H9 (cell line): Measurements from ENCODE around the gene MAD1L1. TPM values are rescaled to one million over a fixed set of nuclear protein-coding genes. Genes with fewer than 3 reads are reported as not detected.

Experiments
- DNase-seq: peaks from one replicate; pipeline ENCODE4 v3.0.0-alpha.2; 2017
- H2AFZ ChIP-seq: one replicate; pipeline ENCODE4 v1.6.1; 2013; ENCODE audit warnings: mild to moderate bottlenecking, low read length, control low read depth, moderate library complexity
- H2AK5ac ChIP-seq: 2 replicates; pipeline ENCODE4 v1.6.1; 2013; ENCODE audit warnings: low read length, control low read depth, mixed read lengths; ENCODE audit not compliant: insufficient read length
- H2BK120ac ChIP-seq: one replicate; pipeline ENCODE4 v1.6.1; 2013; ENCODE audit warnings: low read depth, mild to moderate bottlenecking, low read length, control low read depth, inconsistent platforms; ENCODE audit not compliant: poor library complexity, severe bottlenecking
- H2BK12ac ChIP-seq: 2 replicates; pipeline ENCODE4 v1.6.1; 2013; ENCODE audit warnings: low read length, control low read depth, mixed read lengths, low read depth; ENCODE audit not compliant: insufficient read length
- H2BK15ac ChIP-seq: 2 replicates; pipeline ENCODE4 v1.6.1; 2013; ENCODE audit warnings: low read depth, low read length, control low read depth
- H2BK20ac ChIP-seq: one replicate; pipeline ENCODE4 v1.6.1; 2013; ENCODE audit warnings: low read depth, mild to moderate bottlenecking, low read length, control low read depth, inconsistent platforms; ENCODE audit not compliant: poor library complexity, severe bottlenecking
- H2BK5ac ChIP-seq: 2 replicates; pipeline ENCODE4 v1.6.1; 2013; ENCODE audit warnings: low read length, control low read depth, mixed read lengths; ENCODE audit not compliant: insufficient read length
- H3K14ac ChIP-seq: 2 replicates; pipeline ENCODE4 v1.6.1; 2013; ENCODE audit warnings: low read length, control low read depth; ENCODE audit not compliant: insufficient read depth
- H3K18ac ChIP-seq: 2 replicates; pipeline ENCODE4 v1.6.1; 2013; ENCODE audit warnings: low read depth, mild to moderate bottlenecking, mixed read lengths, low read length, control low read depth; ENCODE audit not compliant: insufficient read length
- H3K23ac ChIP-seq: 2 replicates; pipeline ENCODE4 v1.6.1; 2013; ENCODE audit warnings: low read length, control low read depth, mixed read lengths, low read depth; ENCODE audit not compliant: insufficient read length
- H3K23me2 ChIP-seq: 2 replicates; pipeline ENCODE4 v1.6.1; 2013; ENCODE audit warnings: low read depth, mild to moderate bottlenecking, mixed read lengths, low read length, control low read depth; ENCODE audit not compliant: insufficient read length, poor library complexity, severe bottlenecking
- H3K27ac ChIP-seq: 2 replicates; pipeline ENCODE4 v1.5.1; 2013; ENCODE audit warnings: low read length, control low read depth, mixed read lengths, low read depth; ENCODE audit not compliant: insufficient read length
- H3K27me3 ChIP-seq: 2 replicates; pipeline ENCODE4 v1.6.1; 2013; ENCODE audit warnings: low read length, control low read depth, inconsistent platforms; ENCODE audit not compliant: insufficient read depth
- H3K4ac ChIP-seq: 2 replicates; pipeline ENCODE4 v1.6.1; 2013; ENCODE audit warnings: low read depth, mild to moderate bottlenecking, control low read depth, inconsistent platforms, low read length, moderate library complexity
- H3K4me1 ChIP-seq: 2 replicates; pipeline ENCODE4 v1.6.1; 2013; ENCODE audit warnings: low read length, control low read depth, inconsistent platforms; ENCODE audit not compliant: insufficient read depth
- H3K4me2 ChIP-seq: 2 replicates; pipeline ENCODE4 v1.6.1; 2013; ENCODE audit warnings: low read length, control low read depth, mixed read lengths; ENCODE audit not compliant: insufficient read length, insufficient read depth
- H3K56ac ChIP-seq: 2 replicates; pipeline ENCODE4 v1.6.1; 2013; ENCODE audit warnings: low read depth, mild to moderate bottlenecking, mixed read lengths, low read length, control low read depth; ENCODE audit not compliant: insufficient read length
- H3K79me1 ChIP-seq: 2 replicates; pipeline ENCODE4 v1.6.1; 2013; ENCODE audit warnings: low read depth, mild to moderate bottlenecking, moderate library complexity, low read length, control low read depth, inconsistent platforms; ENCODE audit not compliant: insufficient read depth, poor library complexity, severe bottlenecking
- H3K79me2 ChIP-seq: 2 replicates; pipeline ENCODE4 v1.6.1; 2013; ENCODE audit warnings: low read length, control low read depth, inconsistent platforms; ENCODE audit not compliant: insufficient read depth
- H3K9ac ChIP-seq: 2 replicates; pipeline ENCODE4 v1.6.1; 2013; ENCODE audit warnings: low read length, control low read depth, mixed read lengths; ENCODE audit not compliant: insufficient read length; ENCODE audit errors: extremely low read depth
- H3K9me3 ChIP-seq: one replicate; pipeline ENCODE4 v1.6.1; 2013; ENCODE audit warnings: low read depth, low read length, inconsistent platforms; ENCODE audit not compliant: control insufficient read depth
- H3T11ph ChIP-seq: one replicate; pipeline ENCODE4 v1.6.1; 2013; ENCODE audit warnings: mild to moderate bottlenecking, low read length, control low read depth, inconsistent platforms
- H4K20me1 ChIP-seq: one replicate; pipeline ENCODE4 v1.6.1; 2013; ENCODE audit not compliant: control insufficient read depth, insufficient read length, insufficient read depth
- H4K5ac ChIP-seq: 2 replicates; pipeline ENCODE4 v1.6.1; 2013; ENCODE audit warnings: low read depth, mild to moderate bottlenecking, mixed read lengths, low read length, control low read depth; ENCODE audit not compliant: insufficient read length
- H4K8ac ChIP-seq: replicated peaks from 2 replicates; pipeline ENCODE4 v1.6.1; 2013; ENCODE audit warnings: low read length, control low read depth, mixed read lengths, low read depth; ENCODE audit not compliant: insufficient read length
- H4K91ac ChIP-seq: 2 replicates; pipeline ENCODE4 v1.6.1; 2013; ENCODE audit warnings: low read depth, mild to moderate bottlenecking, moderate library complexity, mixed read lengths, low read length, control low read depth; ENCODE audit not compliant: insufficient read length
- H3K27ac Mint-ChIP-seq, 3 experiments: 2 replicates in 2 of 3; 3 replicates in 1 of 3; pipeline ENCODE4 v1.8.0; 2020 to 2021; ENCODE audit warnings: mixed read lengths in 3 of 3, mild to moderate bottlenecking in 1 of 3, moderate library complexity in 1 of 3
- H3K27me3 Mint-ChIP-seq: 2 replicates; pipeline ENCODE4 v1.8.0; 2021; ENCODE audit warnings: low read depth, mild to moderate bottlenecking, moderate library complexity, mixed read lengths
- H3K36me3 Mint-ChIP-seq, 3 experiments: 2 replicates in 2 of 3; 3 replicates in 1 of 3; pipeline ENCODE4 v1.8.0; 2020 to 2021; ENCODE audit warnings: low read depth in 3 of 3, mixed read lengths in 3 of 3; ENCODE audit not compliant: insufficient read depth in 1 of 3
- H3K4me1 Mint-ChIP-seq, 2 experiments: 2 replicates each; pipeline ENCODE4 v1.8.0; 2020; ENCODE audit warnings: mixed read lengths in 2 of 2
- H3K4me3 Mint-ChIP-seq, 2 experiments: 2 replicates in 1 of 2; 3 replicates in 1 of 2; pipeline ENCODE4 v1.8.0; 2020 to 2021; ENCODE audit warnings: mild to moderate bottlenecking in 2 of 2, mixed read lengths in 2 of 2, moderate library complexity in 1 of 2
- H3K9me3 Mint-ChIP-seq, 2 experiments: 2 replicates in 1 of 2; 3 replicates in 1 of 2; pipeline ENCODE4 v1.8.0; 2020; ENCODE audit warnings: mild to moderate bottlenecking in 2 of 2, mixed read lengths in 2 of 2, moderate library complexity in 1 of 2
- WGBS: extraction: QIAGEN DNeasy Blood & Tissue Kit; methylation state at CpG from one replicate; pipeline ENCODE4 v1.1.7; 2013; ENCODE audit warnings: missing lambda C conversion rate, low lambda C conversion rate, mixed read lengths; ENCODE audit not compliant: insufficient read length; ENCODE audit errors: extremely low coverage; 5-methylcytosine and 5-hydroxymethylcytosine counted together
- total RNA-seq: library from RNA; stranded (reverse); gene quantifications from 2 replicates; pipeline ENCODE4 v1.2.1, GENCODE V29; 2021
- TF ChIP-seq, protein P1 (sequence below): fragments of 200-600 bp; sonication (generic); conservative IDR thresholded peaks from 3 replicates; pipeline ENCODE4 v1.8.0; 2021; ENCODE audit warnings: antibody characterized with exemption, mild to moderate bottlenecking

MAD1L1 gene
- total RNA-seq, 1 experiment from 2014 or later: 39.0 TPM

GRCh38 chr7:2118630-2119190 is 114.0 kb downstream of the MAD1L1 start:
- H3K27me3 Mint-ChIP-seq: no peaks in the 10 kb centered on the region; the same call in 1 of the 2 replicates
- Histone ChIP-seq H3K4ac (no peak overlapping the region), H3K4me2 (no peak overlapping the region), H2BK15ac (no peak overlapping the region), H2BK20ac (no peak overlapping the region), H4K5ac (no peak overlapping the region), H3K9ac (no peak overlapping the region), H4K8ac (no peak overlapping the region), H3K4me1 (no peaks in the 10 kb centered on the region), H2BK5ac (no peak overlapping the region), H4K20me1 (no peaks in the 10 kb centered on the region), H3K56ac (no peak overlapping the region), H4K91ac (no peak overlapping the region), H3K27me3 (no peaks in the 10 kb centered on the region), H3K23ac (no peak overlapping the region), H2BK120ac (no peak overlapping the region), H2BK12ac (no peak overlapping the region), H3K9me3 (no peaks in the 10 kb centered on the region), H2AFZ (no peak overlapping the region), H3T11ph (no peak overlapping the region), H2AK5ac (no peak overlapping the region), H3K79me2 (no peaks in the 10 kb centered on the region), H3K14ac (no peak overlapping the region; the same call in 1 of the 2 replicates), H3K27ac (no peak overlapping the region), H3K23me2 (no peaks in the 10 kb centered on the region), H3K18ac (no peak overlapping the region), H3K79me1 (no peaks in the 10 kb centered on the region)
- no peaks in the 10 kb centered on the region for H3K4me1 Mint-ChIP-seq
- TF ChIP-seq, protein P1, sequence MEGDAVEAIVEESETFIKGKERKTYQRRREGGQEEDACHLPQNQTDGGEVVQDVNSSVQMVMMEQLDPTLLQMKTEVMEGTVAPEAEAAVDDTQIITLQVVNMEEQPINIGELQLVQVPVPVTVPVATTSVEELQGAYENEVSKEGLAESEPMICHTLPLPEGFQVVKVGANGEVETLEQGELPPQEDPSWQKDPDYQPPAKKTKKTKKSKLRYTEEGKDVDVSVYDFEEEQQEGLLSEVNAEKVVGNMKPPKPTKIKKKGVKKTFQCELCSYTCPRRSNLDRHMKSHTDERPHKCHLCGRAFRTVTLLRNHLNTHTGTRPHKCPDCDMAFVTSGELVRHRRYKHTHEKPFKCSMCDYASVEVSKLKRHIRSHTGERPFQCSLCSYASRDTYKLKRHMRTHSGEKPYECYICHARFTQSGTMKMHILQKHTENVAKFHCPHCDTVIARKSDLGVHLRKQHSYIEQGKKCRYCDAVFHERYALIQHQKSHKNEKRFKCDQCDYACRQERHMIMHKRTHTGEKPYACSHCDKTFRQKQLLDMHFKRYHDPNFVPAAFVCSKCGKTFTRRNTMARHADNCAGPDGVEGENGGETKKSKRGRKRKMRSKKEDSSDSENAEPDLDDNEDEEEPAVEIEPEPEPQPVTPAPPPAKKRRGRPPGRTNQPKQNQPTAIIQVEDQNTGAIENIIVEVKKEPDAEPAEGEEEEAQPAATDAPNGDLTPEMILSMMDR: no peak
- no CpG with 5 or more reads among the region's 25 CpGs for WGBS
- DNase-seq: no peak
- no peaks in the 10 kb centered on the region for H3K9me3 Mint-ChIP-seq
- no peak overlapping the region for H3K4me3 Mint-ChIP-seq
- H3K36me3 Mint-ChIP-seq: peaks cover 0 to 16% (median 6%) of the 10 kb centered on the region in 3 experiments; a peak in 3 of 7 replicates
- peak overlapping the region; percentile 52 to 96 (median 76); a peak in 5 of 7 replicates for H3K27ac Mint-ChIP-seq
